GM19455 (cell line): Measurements from ENCODE around the gene PRPF19.

ENCODE experiments used
- ATAC-seq: cut with Tn5 transposase; IDR thresholded peaks from one replicate; pipeline ENCODE4 v1.9.1; 2021; ENCODE audit not compliant: unreplicated experiment

PRPF19 gene

DNA sequence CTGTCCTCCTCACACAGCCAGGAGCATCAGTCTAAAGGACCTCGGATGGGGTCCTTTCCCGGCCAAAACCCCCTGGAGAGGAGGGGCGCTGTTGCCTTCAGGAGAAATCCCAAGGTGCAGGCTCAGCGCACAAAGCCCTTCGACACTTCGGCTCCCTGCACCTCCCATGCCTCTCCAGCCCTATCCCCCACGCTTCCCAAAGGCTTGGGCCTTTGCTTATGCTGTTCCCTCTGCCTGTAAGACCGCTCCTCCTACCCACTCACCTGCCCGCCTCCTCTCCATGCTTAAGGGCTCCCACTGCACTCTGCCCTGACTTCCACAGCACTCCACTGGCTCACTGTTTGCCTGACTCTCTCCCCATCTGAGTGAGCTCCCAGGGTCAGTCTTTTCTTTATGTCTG, 32.1 kb upstream of the PRPF19 start:
- no peak for ATAC-seq

DNA sequence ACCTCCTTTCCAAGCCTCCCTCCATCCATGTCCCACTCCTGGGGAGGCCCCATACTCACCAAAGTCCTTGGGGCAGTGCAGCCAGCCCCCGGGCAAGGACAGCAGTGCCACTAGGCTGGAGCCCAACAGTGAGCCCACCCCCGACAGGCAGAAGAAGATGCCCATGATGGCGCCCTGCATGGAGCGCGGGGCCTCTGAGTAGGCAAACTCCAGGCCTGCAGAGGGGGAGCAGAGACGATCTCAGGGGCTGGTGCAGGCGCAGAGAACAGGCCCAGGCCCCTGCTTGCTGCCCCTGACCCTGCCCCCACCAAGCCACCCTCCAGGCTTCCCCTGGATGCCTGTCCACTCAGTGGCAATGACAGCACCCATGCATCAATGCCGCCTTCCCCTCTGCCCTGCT, 31.4 kb upstream of the PRPF19 start:
- no peak for ATAC-seq

DNA sequence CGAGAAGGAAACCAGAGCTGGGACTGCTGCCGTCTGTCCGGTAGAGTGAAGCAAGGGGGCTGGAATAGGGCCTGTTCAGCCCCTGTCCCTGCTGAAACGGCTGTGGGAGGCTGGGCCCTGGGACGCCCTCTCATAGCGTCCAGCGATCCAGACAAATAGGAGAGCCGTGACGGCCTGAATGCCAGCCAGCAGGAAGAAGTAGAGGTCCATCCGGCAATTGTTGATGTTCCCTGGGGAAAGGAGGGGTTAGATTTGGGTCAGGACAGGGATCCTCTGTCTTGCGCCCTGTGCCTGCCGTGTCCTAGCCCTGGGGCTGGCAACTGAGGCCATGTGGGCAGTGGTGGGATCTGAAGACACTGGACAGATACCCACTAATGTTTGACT, 30.8 kb upstream of the PRPF19 start:
- ATAC-seq = no peak

DNA sequence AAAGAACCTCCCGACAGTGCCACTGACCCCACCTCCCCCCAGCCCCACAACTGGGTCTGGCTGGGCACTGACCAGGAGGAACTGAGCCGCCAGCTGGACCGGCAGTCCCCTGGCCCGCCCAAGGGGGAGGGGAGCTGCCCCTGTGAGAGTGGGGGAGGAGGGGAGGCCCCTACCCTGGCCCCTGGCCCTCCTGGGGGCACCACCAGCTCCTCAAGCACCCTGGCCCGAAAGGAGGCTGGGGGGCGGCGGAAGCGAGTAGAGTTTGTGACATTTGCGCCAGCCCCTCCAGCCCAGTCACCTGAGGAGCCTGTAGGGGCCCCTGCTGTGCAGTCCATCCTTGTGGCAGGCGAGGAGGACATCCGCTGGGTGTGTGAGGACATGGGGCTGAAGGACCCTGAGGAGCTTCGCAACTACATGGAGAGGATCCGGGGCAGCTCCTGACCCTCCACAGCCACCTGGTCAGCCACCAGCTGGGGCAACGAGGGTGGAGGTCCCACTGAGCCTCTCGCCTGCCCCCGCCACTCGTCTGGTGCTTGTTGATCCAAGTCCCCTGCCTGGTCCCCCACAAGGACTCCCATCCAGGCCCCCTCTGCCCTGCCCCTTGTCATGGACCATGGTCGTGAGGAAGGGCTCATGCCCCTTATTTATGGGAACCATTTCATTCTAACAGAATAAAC, 30.2 kb upstream of the PRPF19 start:
- no peak for ATAC-seq

DNA sequence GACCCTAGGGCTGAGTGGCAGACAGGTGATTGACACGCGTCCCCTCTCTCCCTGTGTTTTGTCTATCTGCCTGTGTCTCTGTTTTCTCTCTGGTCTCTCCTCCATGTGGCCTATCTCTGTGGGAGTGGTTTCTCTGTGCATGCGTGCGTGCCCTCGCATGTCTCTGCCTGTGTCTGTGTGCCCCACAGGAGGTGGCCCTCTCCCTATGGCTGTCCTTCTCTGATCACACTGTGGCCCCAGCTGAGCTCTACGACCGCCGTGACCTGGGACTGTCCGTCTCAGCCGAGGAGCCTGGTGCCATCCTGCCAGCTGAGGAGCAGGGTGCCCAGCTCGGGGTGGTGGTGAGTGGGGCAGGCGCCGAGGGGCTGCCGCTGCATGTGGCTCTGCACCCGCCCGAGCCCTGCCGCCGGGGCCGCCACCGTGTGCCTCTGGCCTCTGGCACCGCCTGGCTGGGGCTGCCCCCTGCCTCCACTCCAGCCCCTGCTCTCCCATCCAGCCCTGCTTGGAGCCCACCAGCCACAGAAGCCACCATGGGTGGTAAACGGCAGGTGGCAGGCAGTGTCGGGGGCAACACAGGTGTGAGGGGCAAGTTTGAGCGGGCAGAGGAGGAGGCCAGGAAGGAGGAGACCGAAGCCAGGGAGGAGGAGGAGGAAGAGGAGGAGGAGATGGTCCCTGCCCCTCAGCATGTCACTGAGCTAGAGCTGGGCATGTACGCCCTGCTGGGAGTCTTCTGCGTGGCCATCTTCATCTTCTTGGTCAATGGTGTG, 29.5 kb upstream of the PRPF19 start:
- no peak for ATAC-seq

DNA sequence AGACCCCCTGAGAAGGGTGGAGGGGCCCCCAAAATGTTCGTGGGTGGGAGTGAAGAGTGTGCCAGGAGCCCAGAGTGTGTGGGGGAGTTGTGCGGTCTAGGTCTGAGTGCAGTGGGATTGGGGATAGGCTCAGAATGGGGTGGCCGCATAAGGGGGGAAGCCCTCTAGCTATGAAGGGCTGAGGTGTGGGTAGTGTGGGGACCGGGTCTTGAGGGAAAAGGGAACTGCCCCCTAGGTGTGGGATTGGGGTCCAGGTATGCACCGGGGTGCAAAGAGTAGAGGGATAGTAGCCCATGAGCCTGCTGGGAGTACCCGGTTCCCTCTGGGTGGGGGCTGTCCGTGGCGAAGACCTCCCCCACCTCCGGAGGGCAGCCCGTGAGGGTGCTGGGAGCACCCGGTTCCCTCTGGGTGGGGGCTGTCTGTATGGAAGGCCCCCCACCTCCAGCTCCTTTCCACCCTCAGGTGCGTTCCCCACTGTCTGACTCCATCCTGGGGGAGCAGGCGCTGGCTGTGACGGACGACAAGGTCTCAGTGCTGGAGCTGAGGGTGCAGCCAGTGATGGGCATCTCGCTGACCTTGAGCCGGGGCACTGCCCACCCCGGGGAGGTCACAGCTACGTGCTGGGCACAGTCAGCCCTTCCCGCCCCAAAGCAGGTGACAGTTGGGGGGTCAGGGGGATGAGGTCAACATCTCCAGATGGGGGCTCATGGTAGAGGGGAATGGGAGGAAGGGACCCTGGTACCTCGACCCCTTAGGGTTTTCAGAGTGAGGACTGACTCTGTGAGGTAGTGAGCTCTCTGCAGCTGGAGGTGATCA, 28.6 kb upstream of the PRPF19 start:
- no peak for ATAC-seq

DNA sequence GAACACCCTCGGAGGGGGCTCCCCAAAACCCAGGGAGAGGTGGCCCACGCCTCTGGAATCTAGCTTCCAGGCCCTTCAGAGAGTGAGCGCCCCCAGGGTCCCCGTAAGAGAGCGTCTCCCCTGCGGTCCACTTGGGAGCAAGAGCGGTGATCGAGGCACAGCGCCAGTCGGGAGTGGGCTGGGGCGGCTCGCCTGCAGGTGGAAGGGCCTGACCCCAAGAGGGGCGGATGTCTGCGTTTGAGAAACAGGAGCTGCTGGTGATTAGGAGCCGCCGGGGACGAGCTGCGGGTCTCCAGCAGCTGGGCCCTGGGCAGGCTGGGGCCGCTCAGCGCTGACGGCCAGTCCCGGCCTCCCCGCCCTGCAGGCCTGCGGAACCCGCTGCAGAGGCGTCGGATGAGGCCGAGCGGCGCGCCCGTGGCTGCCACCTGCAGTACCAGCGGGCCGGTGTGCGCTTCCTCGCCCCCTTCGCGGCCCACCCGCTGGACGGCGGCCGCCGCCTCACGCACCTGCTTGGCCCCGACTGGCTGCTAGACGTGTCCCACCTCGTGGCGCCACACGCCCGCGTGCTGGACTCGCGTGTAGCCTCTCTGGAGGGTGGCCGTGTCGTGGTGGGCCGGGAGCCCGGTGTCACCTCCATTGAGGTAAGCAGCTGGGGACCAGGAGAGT, 27.9 kb upstream of the PRPF19 start:
- ATAC-seq = no peak

DNA sequence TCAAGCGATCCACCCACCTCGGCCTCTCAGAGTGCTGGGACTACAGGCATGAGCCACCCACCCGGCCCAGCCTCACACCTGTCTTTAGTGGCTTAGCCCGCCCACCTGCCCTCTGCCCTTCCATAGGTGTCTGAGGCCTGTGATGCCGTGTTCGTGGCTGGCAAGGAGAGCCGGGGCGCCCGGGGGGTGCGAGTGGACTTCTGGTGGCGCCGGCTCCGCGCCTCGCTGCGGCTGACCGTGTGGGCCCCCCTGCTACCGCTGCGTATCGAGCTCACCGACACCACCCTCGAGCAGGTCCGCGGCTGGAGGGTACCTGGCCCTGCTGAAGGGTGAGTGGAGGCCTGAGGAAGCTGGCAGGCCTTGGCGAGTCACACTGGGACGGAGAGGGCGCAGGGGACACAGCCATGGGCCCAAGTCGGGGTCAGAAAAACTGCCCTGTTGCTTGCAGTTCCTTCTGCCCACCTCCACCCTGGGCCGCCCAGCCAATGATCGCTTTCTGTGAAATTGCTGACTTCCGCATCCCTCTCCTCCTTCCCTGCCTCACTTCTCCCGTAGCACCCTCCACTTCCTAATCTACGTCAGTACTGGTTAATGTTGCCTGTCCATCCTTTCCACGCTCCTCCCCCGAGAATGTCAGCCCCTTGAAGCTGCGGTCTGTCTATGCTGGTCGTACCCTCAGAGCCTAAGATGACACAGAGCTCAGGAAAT, 27.2 kb upstream of the PRPF19 start:
- no peak for ATAC-seq

DNA sequence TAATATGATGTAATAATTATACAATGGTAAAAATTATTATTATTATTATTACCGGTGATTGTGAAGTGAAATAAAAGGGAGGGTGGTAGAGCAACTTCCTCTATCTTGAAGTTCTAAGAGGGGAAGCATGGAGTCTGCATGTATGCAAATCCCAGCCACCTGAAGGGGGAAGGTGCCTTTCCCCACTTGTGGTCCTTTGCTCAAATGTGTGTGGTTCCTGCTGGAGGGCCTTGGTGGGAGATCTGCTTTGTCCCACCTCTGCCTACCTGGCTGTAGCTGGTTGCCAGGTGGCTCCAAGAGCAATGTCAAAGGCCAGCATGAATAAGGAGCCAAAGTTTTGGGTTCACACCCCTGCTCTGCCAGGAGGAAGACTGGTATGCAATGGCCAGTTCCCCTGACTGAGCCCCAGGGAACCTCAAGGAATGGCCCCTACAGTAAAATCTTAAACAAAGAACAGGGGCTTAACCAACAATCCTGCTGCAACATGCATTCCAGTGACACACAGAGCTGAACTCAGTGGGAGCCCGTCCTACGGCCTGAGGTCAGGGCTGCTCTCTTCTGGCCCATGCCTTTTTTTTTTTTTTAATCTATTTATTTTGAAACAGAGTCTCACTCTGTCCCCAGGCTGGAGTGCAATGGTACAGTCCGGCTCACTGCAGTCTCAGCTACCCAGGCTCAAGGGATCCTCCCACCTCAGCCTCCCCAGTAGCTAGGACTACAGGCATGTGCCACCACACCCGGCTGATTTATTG, 26.4 kb upstream of the PRPF19 start:
- ATAC-seq = no peak

DNA sequence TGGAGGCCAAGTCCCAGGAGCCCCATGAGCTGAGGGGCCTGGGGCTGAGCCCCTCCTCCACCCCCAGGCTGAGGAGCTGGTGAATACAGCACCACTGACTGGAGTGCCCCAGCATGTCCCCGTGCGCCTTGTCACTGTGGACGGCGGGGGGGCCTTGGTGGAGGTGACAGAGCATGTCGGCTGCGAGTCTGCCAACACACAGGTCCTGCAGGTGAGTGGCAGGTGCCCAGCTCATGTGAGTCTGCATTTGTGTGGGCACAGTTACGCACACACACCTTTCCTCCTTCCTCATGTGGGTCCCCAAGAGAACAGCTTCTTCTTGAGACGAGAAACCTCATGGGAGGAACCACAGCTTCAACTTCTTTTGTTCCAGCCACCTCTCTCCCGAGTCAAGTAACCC, 25.5 kb upstream of the PRPF19 start:
- ATAC-seq = no peak

DNA sequence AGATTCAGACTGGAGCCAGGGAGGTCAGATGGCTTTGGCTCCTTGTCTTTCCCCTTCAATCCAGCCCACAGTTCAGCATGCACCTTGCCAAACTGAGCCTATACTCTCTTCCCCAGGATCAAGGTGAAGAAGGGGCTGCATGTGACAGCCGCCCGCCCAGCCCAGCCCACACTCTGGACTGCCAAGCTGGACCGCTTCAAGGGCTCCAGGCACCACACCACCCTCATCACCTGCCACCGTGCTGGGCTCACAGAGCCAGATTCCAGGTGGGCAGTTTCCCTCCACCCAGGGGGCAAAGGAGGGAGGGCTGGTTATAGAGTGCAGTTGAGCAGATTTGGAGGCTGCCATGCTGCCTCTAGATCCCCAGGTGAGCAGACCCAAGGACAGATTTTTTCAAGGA, 24.0 kb upstream of the PRPF19 start:
- no peak for ATAC-seq

DNA sequence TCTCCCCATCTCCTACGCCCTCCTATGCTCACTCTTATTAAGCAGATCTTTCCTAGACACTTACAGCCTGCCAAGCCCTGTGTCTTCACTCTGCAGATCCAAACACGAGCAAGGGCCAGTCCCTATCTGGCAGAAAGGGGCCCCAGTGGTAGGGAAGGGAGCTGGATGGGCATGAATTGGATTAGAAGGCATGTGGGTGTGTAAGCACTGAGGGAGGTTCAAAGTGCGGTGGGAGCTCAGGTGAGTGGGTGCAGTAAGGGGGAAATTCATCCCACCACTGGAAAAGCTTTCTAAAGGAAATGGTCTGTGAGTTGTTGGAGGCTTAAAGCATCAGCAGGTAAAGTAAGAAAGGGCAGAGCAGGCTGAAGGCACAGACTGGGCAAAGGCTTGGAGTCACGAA, 23.4 kb upstream of the PRPF19 start:
- no peak for ATAC-seq

DNA sequence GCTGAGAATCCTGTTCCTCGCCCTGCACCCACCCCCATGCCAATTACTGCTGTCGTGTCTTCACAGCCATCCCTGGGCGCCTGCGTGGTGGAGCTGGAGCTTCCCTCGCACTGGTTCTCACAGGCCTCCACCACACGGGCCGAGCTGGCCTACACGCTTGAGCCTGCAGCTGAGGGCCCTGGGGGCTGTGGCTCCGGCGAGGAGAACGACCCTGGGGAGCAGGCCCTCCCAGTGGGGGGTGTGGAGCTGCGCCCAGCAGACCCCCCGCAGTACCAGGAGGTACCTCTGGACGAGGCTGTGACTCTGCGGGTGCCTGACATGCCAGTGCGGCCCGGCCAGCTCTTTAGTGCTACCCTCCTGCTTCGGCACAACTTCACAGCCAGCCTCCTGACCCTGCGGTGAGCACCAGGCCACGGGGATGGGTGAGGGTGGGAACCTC, 22.2 kb upstream of the PRPF19 start:
- no peak for ATAC-seq

DNA sequence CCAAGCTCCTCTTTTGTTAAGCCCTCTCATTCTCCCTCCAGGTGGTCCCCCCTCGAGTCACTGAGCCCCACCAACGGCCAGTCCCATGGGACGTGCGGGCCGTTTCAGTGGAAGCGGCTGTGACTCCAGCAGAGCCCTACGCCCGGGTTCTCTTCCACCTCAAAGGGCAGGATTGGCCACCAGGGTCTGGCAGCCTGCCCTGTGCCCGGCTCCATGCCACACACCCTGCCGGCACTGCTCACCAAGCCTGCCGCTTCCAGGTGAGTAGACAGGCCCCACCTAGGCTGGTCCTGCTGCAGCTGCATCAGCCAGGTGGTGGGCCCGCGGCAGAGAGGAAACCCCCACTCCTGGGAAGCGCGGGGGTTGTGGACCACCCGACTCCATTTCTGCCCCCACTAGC, 21.2 kb upstream of the PRPF19 start:
- ATAC-seq = no peak

DNA sequence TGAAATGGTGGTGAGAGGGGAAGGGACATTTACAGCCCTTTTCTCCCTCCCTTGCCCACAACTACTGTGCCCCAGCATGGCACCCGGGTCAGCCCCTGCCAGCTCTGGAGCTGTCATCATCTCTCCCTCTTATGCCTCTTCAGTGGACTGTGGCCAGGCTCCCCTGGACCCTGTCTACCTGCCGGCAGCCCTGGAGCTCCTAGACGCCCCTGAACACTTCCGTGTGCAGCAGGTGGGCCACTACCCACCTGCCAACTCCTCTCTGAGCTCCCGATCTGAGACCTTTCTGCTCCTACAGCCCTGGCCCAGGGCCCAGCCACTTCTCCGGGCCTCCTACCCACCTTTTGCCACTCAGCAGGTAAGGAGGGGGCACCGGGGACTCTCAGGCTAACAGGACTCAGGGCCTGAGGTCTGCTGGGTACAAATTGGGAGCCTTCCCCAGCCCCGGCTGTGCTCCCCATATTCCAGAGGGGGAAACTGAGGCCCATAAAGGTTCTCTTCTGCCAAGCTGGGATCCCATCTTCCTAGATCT, 20.7 kb upstream of the PRPF19 start:
- no peak for ATAC-seq

DNA sequence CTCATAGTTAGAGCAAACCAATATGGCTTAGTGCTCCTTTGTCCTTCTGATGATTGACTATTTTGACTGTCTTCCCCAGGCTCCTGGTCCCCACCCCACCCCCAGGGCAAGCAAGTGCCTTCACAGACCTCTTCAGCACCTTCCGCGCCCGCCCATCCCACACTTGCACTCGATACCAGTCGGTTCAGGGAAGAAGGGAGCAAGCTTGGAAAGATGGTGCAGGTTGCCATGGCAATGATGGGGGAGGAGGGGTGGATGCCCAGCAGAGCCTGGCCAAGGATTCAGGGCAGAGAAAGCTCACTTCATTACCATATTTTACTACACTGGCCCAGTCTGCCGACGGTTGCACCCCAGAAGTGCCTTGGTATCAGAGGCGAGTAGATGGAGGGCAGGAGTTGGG, 20.1 kb upstream of the PRPF19 start:
- ATAC-seq = no peak

DNA sequence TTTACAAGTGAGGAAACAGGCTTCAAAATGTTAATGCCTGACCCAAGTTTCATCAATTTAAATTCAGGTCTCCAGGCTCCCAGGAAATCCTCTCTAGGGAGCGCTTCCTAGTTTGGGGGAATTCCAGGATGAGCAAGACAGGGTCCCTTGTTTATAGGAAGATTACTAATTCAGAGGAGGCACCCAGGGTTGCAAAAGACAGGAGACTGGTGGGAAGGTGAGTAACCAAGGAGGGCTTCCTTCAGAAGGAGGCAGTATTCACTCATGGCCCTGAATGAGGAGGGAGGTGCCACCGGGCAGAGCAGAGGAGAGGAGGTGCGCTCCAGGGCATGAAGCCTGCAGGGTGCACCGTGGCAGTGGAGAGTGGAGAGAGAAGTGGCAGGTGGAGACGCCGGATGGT, 19.5 kb upstream of the PRPF19 start:
- ATAC-seq = no peak

DNA sequence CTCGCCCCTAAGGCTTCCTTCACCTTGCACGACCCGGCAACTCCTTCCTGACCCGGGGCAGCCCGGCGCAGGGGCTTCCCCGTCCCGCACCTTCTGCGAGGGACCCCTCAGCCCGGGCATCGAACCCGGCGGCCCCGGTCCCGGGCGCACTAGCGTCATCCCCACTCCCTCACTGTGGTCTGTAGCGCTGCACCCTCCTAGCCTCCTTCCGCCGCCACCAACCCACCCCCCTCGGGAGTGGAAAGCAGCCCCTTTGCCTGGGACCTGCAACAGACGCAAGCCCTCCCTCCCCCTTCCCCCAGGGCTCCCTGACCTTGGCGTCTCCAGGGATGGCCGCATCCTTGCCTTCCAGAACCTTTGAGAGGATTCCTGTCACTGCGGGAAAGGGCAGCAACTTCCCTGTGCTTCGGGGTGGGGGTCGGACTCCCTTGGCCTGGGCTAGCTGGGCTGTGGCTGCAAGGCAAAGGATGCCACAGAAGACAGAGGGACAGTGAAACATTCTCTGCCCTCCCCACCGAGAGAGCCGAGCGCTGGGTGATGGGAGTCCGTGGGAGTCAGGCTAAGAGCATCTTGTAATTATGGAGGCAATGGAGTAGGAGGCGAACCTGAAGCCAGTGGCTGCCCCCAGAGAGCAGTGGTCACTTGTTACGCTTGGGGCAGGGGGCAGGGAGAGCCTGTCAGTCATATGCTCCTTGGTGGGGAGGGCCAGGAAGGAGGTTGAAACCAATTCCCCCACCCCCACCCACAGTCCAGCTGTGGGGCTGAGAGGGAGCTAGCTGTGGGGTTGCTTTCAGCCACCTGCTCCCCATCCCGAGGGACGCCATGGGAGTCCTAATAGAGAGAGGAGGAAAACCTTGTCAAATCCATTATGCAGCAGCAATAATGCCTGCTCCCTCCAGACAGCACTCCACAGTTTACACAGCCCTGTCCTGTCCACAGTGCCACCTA, 18.8 kb upstream of the PRPF19 start:
- ATAC-seq = no peak
